NCI-H446 (cell line): ENCODE measurements around the gene ARAP1.
A peak's percentile ranks its signal among the peaks of the same experiment; 100 is the strongest.

Experiments used
- DNase-seq, 2 experiments: peaks; one replicate each; lab custom pipeline; 2025; lab: John Stamatoyannopoulos, UW

The ARAP1 gene

GRCh38 chr11:72762641-72763304 lies 10.6 kb upstream of the ARAP1 start:
- no peak for DNase-seq

- DNase-seq, result no peak
Observed at GRCh38 chr11:72760539-72761405, 8.6 kb upstream of the ARAP1 start.

GRCh38 chr11:72759468-72759985 lies 7.3 kb upstream of the ARAP1 start:
- no peak for DNase-seq

GRCh38 chr11:72758690-72759389 lies 6.6 kb upstream of the ARAP1 start:
- DNase-seq, result peak in 1 of 2 experiments; percentile 30

GRCh38 chr11:72758304-72758689 lies 6.1 kb upstream of the ARAP1 start:
- DNase-seq, result no peak

- no peak for DNase-seq
Observed at GRCh38 chr11:72755713-72756285, 3.6 kb upstream of the ARAP1 start.

GRCh38 chr11:72754544-72755155 lies 2.4 kb upstream of the ARAP1 start:
- no peak for DNase-seq

- DNase-seq, result no peak
Observed at GRCh38 chr11:72754149-72754543, 1.9 kb upstream of the ARAP1 start.

- DNase-seq, result no peak
Observed at GRCh38 chr11:72753341-72754148, 1.3 kb upstream of the ARAP1 start.

- no peak for DNase-seq
Observed at GRCh38 chr11:72751116-72752087, 806 bp downstream of the ARAP1 start.

GRCh38 chr11:72750556-72751115 lies 1.6 kb downstream of the ARAP1 start:
- DNase-seq, result no peak

GRCh38 chr11:72750086-72750485 lies 2.1 kb downstream of the ARAP1 start:
- no peak for DNase-seq

GRCh38 chr11:72747289-72747855 lies 4.8 kb downstream of the ARAP1 start:
- no peak for DNase-seq

GRCh38 chr11:72746821-72747220 lies 5.4 kb downstream of the ARAP1 start:
- no peak for DNase-seq

GRCh38 chr11:72745925-72746550 lies 6.2 kb downstream of the ARAP1 start:
- DNase-seq, result no peak

- no peak for DNase-seq
Observed at GRCh38 chr11:72745511-72745910, 6.7 kb downstream of the ARAP1 start.

GRCh38 chr11:72744474-72744873 lies 7.7 kb downstream of the ARAP1 start:
- no peak for DNase-seq
